WTC11 (cell line): ENCODE data around the gene ATG5. TPM values are rescaled to one million over a fixed set of nuclear protein-coding genes. Genes with fewer than 3 reads are reported as not detected.

Experiments
- ATAC-seq: fragments of 200-7000 bp; cut with Tn5 transposase; 2 replicates; pipeline ENCODE4 v1.10.0; 2021; ENCODE audit warnings: mild to moderate bottlenecking, moderate library complexity
- CTCF ChIA-PET: fragments of 300-600 bp; sonication (Branson Sonifier 250); formaldehyde crosslinking; loops from one replicate; lab custom pipeline; 2021; ENCODE audit warnings: antibody characterized with exemption; lab: Charles Lee
- POLR2A ChIA-PET: fragments of 350-600 bp; sonication (Branson Sonifier 250); formaldehyde crosslinking; loops from one replicate; lab custom pipeline; 2021; ENCODE audit warnings: antibody characterized with exemption; lab: Charles Lee
- DNase-seq: peaks from one replicate; pipeline ENCODE4 v3.0.0; 2021; ENCODE audit warnings: low spot score
- H3K27ac Mint-ChIP-seq: 2 replicates; pipeline ENCODE4 v1.8.0; 2021; ENCODE audit warnings: mixed read lengths
- H3K27me3 Mint-ChIP-seq: 2 replicates; pipeline ENCODE4 v1.8.0; 2021; ENCODE audit warnings: low read depth, mild to moderate bottlenecking, moderate library complexity, mixed read lengths
- H3K36me3 Mint-ChIP-seq: 2 replicates; pipeline ENCODE4 v1.8.0; 2021; ENCODE audit warnings: mixed read lengths
- H3K4me1 Mint-ChIP-seq: 2 replicates; pipeline ENCODE4 v1.8.0; 2022; ENCODE audit warnings: mixed read lengths
- H3K4me3 Mint-ChIP-seq: 2 replicates; pipeline ENCODE4 v1.8.0; 2021; ENCODE audit warnings: mild to moderate bottlenecking, moderate library complexity, mixed read lengths
- H3K9me3 Mint-ChIP-seq: 2 replicates; pipeline ENCODE4 v1.8.0; 2021; ENCODE audit warnings: mixed read lengths
- FOXP4 ChIP-seq: sonication (generic); formaldehyde crosslinking; IDR thresholded peaks from 2 replicates; pipeline ENCODE4 v1.8.0; 2022; ENCODE audit warnings: mild to moderate bottlenecking, missing genetic modification reagents
- GRHL2 ChIP-seq: fragments of 250-450 bp; sonication (Bioruptor Pico); IDR thresholded peaks from 2 replicates; pipeline ENCODE4 v1.8.0; 2022; ENCODE audit warnings: mild to moderate bottlenecking, moderate library complexity; ENCODE audit not compliant: insufficient replicate concordance, severe bottlenecking
- JUN ChIP-seq: sonication (generic); formaldehyde crosslinking; IDR thresholded peaks from 2 replicates; pipeline ENCODE4 v1.8.0; 2023; ENCODE audit warnings: mild to moderate bottlenecking, missing genetic modification reagents
- RORB ChIP-seq: fragments of 250-450 bp; sonication (Bioruptor Pico); IDR thresholded peaks from 2 replicates; pipeline ENCODE4 v1.9.0; 2021; ENCODE audit warnings: mild to moderate bottlenecking
- USF2 ChIP-seq: sonication (generic); formaldehyde crosslinking; IDR thresholded peaks from 2 replicates; pipeline ENCODE4 v1.8.1; 2023; ENCODE audit warnings: mild to moderate bottlenecking, missing genetic modification reagents, moderate library complexity
- ZBTB21 ChIP-seq: sonication (generic); formaldehyde crosslinking; IDR thresholded peaks from 2 replicates; pipeline ENCODE4 v1.8.1; 2023; ENCODE audit warnings: mild to moderate bottlenecking, missing genetic modification reagents, borderline replicate concordance
- ZMAT4 ChIP-seq: fragments of 250-450 bp; sonication (Bioruptor Pico); IDR thresholded peaks from 2 replicates; pipeline ENCODE4 v1.9.0; 2021; ENCODE audit warnings: mild to moderate bottlenecking
- ZNF121 ChIP-seq: sonication (generic); formaldehyde crosslinking; IDR thresholded peaks from 2 replicates; pipeline ENCODE4 v1.8.0; 2023; ENCODE audit warnings: missing genetic modification reagents
- ZNF281 ChIP-seq: sonication (generic); formaldehyde crosslinking; IDR thresholded peaks from 2 replicates; pipeline ENCODE4 v1.8.0; 2023; ENCODE audit warnings: mild to moderate bottlenecking, missing genetic modification reagents
- total RNA-seq: library from RNA; stranded (reverse); gene quantifications from 3 replicates; pipeline ENCODE4 v1.2.3, GENCODE V29; 2021
- TF ChIP-seq, protein P1 (sequence below): sonication (generic); formaldehyde crosslinking; IDR thresholded peaks from 2 replicates; pipeline ENCODE4 v1.8.0; 2022; ENCODE audit warnings: mild to moderate bottlenecking, missing genetic modification reagents
- TF ChIP-seq, protein P2 (sequence below): fragments of 200-600 bp; IDR thresholded peaks from 2 replicates; pipeline ENCODE4 v1.8.0; 2022; ENCODE audit warnings: antibody characterized with exemption
- TF ChIP-seq, protein P3 (sequence below): sonication (generic); formaldehyde crosslinking; IDR thresholded peaks from 2 replicates; pipeline ENCODE4 v1.8.1; 2023; ENCODE audit warnings: mild to moderate bottlenecking, missing genetic modification reagents, borderline replicate concordance

Gene ATG5
- total RNA-seq, 1 experiment from 2014 or later, result 32.6 TPM

GRCh38 chr6:106339334-106340029, 13.9 kb upstream of the ATG5 start:
- no peak overlapping the region for H3K4me3 Mint-ChIP-seq
- ATAC-seq, result peak; percentile 99
- peaks cover 3% of the 10 kb centered on the region for H3K4me1 Mint-ChIP-seq
- ChIA-PET CTCF (interaction anchor here (0.5 to 2.2 kb wide), 48 partner anchors 8 to 1276 kb away, joined by 3 to 38 read pairs (median 4); partner anchors contain the start of genes ATG5, CRYBG1 and MTRES1), POLR2A (interaction anchor here (0.6 kb wide), 1 partner anchor 246 kb away, joined by 7 read pairs; no protein-coding TSS in a partner anchor)
- no peak overlapping the region for H3K27ac Mint-ChIP-seq
- peak; percentile 57 for DNase-seq
- H3K27me3 Mint-ChIP-seq, result no peaks in the 10 kb centered on the region
- H3K36me3 Mint-ChIP-seq, result no peaks in the 10 kb centered on the region
- no peak for TF ChIP-seq ZNF281 (CRISPR knock-in tag)
- TF ChIP-seq, protein P1, sequence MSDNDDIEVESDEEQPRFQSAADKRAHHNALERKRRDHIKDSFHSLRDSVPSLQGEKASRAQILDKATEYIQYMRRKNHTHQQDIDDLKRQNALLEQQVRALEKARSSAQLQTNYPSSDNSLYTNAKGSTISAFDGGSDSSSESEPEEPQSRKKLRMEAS, result no peak
- TF ChIP-seq, protein P2, sequence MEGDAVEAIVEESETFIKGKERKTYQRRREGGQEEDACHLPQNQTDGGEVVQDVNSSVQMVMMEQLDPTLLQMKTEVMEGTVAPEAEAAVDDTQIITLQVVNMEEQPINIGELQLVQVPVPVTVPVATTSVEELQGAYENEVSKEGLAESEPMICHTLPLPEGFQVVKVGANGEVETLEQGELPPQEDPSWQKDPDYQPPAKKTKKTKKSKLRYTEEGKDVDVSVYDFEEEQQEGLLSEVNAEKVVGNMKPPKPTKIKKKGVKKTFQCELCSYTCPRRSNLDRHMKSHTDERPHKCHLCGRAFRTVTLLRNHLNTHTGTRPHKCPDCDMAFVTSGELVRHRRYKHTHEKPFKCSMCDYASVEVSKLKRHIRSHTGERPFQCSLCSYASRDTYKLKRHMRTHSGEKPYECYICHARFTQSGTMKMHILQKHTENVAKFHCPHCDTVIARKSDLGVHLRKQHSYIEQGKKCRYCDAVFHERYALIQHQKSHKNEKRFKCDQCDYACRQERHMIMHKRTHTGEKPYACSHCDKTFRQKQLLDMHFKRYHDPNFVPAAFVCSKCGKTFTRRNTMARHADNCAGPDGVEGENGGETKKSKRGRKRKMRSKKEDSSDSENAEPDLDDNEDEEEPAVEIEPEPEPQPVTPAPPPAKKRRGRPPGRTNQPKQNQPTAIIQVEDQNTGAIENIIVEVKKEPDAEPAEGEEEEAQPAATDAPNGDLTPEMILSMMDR, result peak; percentile 84
- TF ChIP-seq ZBTB21, result no peak
- H3K9me3 Mint-ChIP-seq, result no peaks in the 10 kb centered on the region

- TF ChIP-seq USF2 (CRISPR knock-in tag) (no peak), GRHL2 (CRISPR knock-in tag) (no peak), RORB (CRISPR knock-in tag) (no peak), FOXP4 (CRISPR knock-in tag) (no peak), ZMAT4 (no peak), ZNF121 (CRISPR knock-in tag) (0 out of 2 replicates have a peak, but pooled peaks have one; percentile 11), JUN (CRISPR knock-in tag) (no peak)
- TF ChIP-seq, protein P1, result no peak
- TF ChIP-seq, protein P2, result peak; percentile 54
- TF ChIP-seq, protein P3, sequence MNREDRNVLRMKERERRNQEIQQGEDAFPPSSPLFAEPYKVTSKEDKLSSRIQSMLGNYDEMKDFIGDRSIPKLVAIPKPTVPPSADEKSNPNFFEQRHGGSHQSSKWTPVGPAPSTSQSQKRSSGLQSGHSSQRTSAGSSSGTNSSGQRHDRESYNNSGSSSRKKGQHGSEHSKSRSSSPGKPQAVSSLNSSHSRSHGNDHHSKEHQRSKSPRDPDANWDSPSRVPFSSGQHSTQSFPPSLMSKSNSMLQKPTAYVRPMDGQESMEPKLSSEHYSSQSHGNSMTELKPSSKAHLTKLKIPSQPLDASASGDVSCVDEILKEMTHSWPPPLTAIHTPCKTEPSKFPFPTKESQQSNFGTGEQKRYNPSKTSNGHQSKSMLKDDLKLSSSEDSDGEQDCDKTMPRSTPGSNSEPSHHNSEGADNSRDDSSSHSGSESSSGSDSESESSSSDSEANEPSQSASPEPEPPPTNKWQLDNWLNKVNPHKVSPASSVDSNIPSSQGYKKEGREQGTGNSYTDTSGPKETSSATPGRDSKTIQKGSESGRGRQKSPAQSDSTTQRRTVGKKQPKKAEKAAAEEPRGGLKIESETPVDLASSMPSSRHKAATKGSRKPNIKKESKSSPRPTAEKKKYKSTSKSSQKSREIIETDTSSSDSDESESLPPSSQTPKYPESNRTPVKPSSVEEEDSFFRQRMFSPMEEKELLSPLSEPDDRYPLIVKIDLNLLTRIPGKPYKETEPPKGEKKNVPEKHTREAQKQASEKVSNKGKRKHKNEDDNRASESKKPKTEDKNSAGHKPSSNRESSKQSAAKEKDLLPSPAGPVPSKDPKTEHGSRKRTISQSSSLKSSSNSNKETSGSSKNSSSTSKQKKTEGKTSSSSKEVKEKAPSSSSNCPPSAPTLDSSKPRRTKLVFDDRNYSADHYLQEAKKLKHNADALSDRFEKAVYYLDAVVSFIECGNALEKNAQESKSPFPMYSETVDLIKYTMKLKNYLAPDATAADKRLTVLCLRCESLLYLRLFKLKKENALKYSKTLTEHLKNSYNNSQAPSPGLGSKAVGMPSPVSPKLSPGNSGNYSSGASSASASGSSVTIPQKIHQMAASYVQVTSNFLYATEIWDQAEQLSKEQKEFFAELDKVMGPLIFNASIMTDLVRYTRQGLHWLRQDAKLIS, result no peak
- POLR2A ChIA-PET, result no interaction called here
- Mint-ChIP-seq H3K36me3 (no peaks in the 10 kb centered on the region), H3K4me1 (peaks cover 3% of the 10 kb centered on the region), H3K27me3 (peaks cover 6% of the 10 kb centered on the region), H3K4me3 (no peak overlapping the region), H3K27ac (no peak overlapping the region), H3K9me3 (peaks cover 4% of the 10 kb centered on the region)
- ATAC-seq (peak; percentile 78), DNase-seq (peak; percentile 61)
- CTCF ChIA-PET, result interaction anchor here (0.5 to 1.8 kb wide), 21 partner anchors 9 to 747 kb away, joined by 3 to 11 read pairs (median 3); partner anchors contain the start of genes ATG5 and CRYBG1
Observed at GRCh38 chr6:106334646-106335448, 9.3 kb upstream of the ATG5 start.
